ENCODE measurements around the gene HEXD.

DNA sequence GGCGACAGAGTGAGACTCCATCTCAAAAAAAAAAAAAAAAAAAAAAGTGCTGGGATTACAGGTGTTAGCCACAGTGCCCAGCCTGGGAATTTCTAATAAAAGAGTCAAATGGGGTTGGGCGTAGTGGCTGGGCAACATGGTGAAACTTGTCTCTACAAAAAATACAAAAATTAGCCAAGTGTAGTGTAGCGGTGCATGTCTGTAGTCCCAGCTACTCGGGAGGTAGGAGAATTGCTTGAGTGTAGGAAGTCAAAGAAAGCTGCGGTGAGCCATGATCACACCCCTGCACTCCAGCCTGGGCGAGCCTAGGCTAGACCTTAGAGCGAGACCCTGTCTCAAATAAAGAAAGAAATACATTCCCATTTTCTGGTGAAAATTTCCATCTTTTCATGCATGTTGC is 48.9 kb upstream of the HEXD start:
- TF ChIP-seq, protein P1, sequence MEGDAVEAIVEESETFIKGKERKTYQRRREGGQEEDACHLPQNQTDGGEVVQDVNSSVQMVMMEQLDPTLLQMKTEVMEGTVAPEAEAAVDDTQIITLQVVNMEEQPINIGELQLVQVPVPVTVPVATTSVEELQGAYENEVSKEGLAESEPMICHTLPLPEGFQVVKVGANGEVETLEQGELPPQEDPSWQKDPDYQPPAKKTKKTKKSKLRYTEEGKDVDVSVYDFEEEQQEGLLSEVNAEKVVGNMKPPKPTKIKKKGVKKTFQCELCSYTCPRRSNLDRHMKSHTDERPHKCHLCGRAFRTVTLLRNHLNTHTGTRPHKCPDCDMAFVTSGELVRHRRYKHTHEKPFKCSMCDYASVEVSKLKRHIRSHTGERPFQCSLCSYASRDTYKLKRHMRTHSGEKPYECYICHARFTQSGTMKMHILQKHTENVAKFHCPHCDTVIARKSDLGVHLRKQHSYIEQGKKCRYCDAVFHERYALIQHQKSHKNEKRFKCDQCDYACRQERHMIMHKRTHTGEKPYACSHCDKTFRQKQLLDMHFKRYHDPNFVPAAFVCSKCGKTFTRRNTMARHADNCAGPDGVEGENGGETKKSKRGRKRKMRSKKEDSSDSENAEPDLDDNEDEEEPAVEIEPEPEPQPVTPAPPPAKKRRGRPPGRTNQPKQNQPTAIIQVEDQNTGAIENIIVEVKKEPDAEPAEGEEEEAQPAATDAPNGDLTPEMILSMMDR (IDR thresholded peaks at IDR 0.05): no peak
- no peak for TF ChIP-seq POLR2A (IDR thresholded peaks at IDR 0.05)

Data from uterus (tissue), 2 donors.